Testis (tissue), 3 donors: ENCODE data around the gene KRT81. TPM values are rescaled to one million over a fixed set of nuclear protein-coding genes. Genes with fewer than 3 reads are reported as not detected.
"Not testable (repeated sequence)": the region's sequence is repeated elsewhere in the genome, so short reads cannot be mapped to it uniquely, and the experiment has no call there.

ENCODE experiments used
- DNase-seq: peaks from one replicate; pipeline ENCODE4 v3.0.0-alpha.2; 2019
- H3K27ac ChIP-seq, 2 donors: fragments of 200-600 bp; sonication (generic); one replicate each; pipeline ENCODE4 v1.5.1; 2019
- H3K27me3 ChIP-seq: fragments of 200-600 bp; sonication (generic); one replicate; pipeline ENCODE4 v1.5.1; 2019
- H3K36me3 ChIP-seq: fragments of 200-600 bp; sonication (generic); one replicate; pipeline ENCODE4 v1.5.1; 2017; ENCODE audit warnings: low read depth; ENCODE audit errors: missing control alignments
- H3K4me1 ChIP-seq: fragments of 200-600 bp; sonication (generic); one replicate; pipeline ENCODE4 v1.5.1; 2019
- H3K4me3 ChIP-seq, 2 donors: fragments of 200-600 bp; sonication (generic); one replicate each; pipeline ENCODE4 v1.5.1; 2017 to 2019
- H3K9me3 ChIP-seq: fragments of 200-600 bp; sonication (generic); one replicate; pipeline ENCODE4 v1.5.1; 2017
- POLR2A ChIP-seq: fragments of 450-650 bp; IDR thresholded peaks from one replicate; pipeline ENCODE4 v1.6.1; 2017; ENCODE audit warnings: antibody characterized with exemption, mild to moderate bottlenecking, moderate library complexity
- WGBS, 2 donors: methylation state at CpG; one replicate each; pipeline ENCODE4 v1.1.5; 2018; 5-methylcytosine and 5-hydroxymethylcytosine counted together
- intact Hi-C: fragments of 100-400 bp; cut with DNase I; formaldehyde crosslinking; loops from one replicate; pipeline ENCODE4 v1.15.1; 2023; ENCODE audit warnings: low total_unique reads
- polyA plus RNA-seq: library from polyadenylated mRNA; stranded (reverse); fragments of 350-450 nt; fragmentation: Illumina TruSeq; extraction: RNeasy Lipid Tissue Mini Kit (QIAGEN cat#74804); gene quantifications from one replicate; pipeline ENCODE4 v1.2.3, GENCODE V29; 2014; ENCODE audit warnings: low read depth, low replicate concordance; ENCODE audit not compliant: insufficient read depth
- total RNA-seq, 2 donors: library from RNA; depleted of rRNA; stranded (reverse); fragments of >200 nt; gene quantifications; one replicate each; pipeline ENCODE4 v1.2.3, GENCODE V29; 2016
- TF ChIP-seq, protein P1 (sequence below), 3 experiments: fragments of 450-650 bp in 2 of 3; fragments of 200-600 bp in 1 of 3; sonication (generic) in 1 of 3; IDR thresholded peaks; one replicate each; pipeline ENCODE4 v1.5.1; 2016 to 2019; ENCODE audit warnings: antibody characterized with exemption in 3 of 3, mild to moderate bottlenecking in 2 of 3, moderate library complexity in 1 of 3

Gene KRT81
- total and polyA plus RNA-seq, 3 donors from 2014 or later = 0.74 TPM; not detected in 2

DNA sequence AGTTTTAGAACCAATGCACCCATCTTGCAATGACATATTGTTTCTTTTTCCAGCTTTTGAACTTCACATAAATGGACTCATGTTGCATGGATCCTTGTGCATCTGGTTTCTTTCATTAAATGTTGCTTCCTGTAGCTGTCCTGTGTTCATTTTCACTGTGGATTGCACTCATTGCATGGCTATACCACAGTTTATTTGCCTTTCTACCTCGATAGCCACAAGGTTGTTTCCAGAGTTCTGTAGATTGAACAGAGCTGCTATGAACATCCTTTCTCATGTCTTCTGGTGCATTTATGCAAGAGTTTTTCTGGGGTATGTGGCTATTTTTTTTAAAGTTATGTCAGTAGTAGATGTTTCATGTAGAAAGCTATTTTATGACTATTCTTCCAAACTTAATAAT, 3.5 kb upstream of the KRT81 start:
- WGBS, 2 donors = 80 to 82% methylated on average over 1 of the region's 1 CpG
- TF ChIP-seq, protein P1, sequence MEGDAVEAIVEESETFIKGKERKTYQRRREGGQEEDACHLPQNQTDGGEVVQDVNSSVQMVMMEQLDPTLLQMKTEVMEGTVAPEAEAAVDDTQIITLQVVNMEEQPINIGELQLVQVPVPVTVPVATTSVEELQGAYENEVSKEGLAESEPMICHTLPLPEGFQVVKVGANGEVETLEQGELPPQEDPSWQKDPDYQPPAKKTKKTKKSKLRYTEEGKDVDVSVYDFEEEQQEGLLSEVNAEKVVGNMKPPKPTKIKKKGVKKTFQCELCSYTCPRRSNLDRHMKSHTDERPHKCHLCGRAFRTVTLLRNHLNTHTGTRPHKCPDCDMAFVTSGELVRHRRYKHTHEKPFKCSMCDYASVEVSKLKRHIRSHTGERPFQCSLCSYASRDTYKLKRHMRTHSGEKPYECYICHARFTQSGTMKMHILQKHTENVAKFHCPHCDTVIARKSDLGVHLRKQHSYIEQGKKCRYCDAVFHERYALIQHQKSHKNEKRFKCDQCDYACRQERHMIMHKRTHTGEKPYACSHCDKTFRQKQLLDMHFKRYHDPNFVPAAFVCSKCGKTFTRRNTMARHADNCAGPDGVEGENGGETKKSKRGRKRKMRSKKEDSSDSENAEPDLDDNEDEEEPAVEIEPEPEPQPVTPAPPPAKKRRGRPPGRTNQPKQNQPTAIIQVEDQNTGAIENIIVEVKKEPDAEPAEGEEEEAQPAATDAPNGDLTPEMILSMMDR (IDR thresholded peaks at IDR 0.05) = no peak
- TF ChIP-seq POLR2A = no peak

DNA sequence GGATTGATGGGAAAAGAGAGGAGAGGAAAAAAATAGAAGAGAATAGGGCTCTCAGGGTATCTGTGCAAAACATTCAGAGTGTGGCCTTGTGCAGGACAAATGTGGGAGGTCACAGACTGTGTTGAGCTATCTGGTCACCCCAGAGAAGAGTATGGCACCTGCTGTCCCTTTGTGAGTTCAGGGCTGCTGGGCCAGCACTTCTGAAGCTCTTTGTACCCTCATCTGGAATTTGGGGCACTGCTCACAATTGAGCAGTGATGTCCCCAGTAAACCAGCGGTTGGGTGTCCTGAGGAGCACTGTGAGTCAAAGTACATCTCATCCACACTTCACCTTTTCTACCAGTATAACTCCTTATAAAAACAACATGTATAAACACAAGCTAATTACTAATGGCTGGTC, 2.6 kb upstream of the KRT81 start:
- H3K4me1 ChIP-seq = no peaks in the 10 kb centered on the region
- no peak overlapping the region for H3K27ac ChIP-seq
- intact Hi-C loops = no loop called here
- no peak overlapping the region for H3K4me3 ChIP-seq
- no peaks in the 10 kb centered on the region for H3K27me3 ChIP-seq
- WGBS, 2 donors = 83 to 100% methylated on average over 1 of the region's 1 CpG
- H3K9me3 ChIP-seq = no peaks in the 10 kb centered on the region
- TF ChIP-seq POLR2A = no peak
- TF ChIP-seq, protein P1 (IDR thresholded peaks at IDR 0.05) = no peak
- H3K36me3 ChIP-seq = no peaks in the 10 kb centered on the region
- no peak for DNase-seq

More for the DNA sequence above, 3.5 kb upstream of the KRT81 start:
- no peaks in the 10 kb centered on the region for H3K4me1 ChIP-seq
- H3K27ac ChIP-seq = no peak overlapping the region
- intact Hi-C loops = no loop called here
- DNase-seq = no peak
- no peak overlapping the region for H3K4me3 ChIP-seq
- H3K27me3 ChIP-seq = no peaks in the 10 kb centered on the region
- no peaks in the 10 kb centered on the region for H3K36me3 ChIP-seq
- H3K9me3 ChIP-seq = no peaks in the 10 kb centered on the region

DNA sequence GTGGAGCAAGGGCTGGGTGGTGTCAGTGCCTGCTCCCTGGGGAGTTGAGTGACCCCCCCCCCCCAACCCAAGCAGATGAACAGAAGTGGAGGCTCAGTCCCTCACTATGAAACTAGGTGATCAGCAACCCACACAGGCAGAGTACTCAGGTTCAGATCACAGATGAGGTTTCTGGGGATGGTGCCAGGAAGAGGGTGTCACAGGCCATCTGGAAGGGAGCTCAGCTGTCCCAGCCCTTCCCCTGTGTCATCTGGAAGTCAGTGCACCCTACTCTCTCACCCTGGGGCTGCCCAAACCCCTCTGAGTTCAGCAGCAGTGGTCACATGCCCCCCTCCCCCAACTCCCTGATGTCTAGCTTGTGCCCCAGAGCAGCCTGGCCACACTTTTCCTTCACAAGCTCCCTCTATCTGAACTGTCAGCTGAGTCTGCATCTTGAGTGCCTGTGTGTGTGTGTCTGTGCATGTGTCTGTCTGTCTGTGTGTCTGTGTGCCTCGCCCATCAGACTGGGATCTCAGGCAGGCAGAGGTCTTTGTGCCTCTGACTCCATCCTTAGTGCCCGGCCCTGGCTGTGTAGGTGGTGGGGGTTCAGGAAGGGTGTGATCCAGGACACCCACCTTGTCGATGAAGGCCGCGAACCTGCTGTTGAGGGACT, 725 bp downstream of the KRT81 start:
- DNase-seq, H3K27me3 ChIP-seq, H3K4me3 ChIP-seq, intact Hi-C loops, H3K4me1 ChIP-seq, H3K9me3 ChIP-seq, H3K27ac ChIP-seq, H3K36me3 ChIP-seq: not testable (repeated sequence)
- no CpG with 5 or more reads among the region's 5 CpGs for WGBS, 2 donors

DNA sequence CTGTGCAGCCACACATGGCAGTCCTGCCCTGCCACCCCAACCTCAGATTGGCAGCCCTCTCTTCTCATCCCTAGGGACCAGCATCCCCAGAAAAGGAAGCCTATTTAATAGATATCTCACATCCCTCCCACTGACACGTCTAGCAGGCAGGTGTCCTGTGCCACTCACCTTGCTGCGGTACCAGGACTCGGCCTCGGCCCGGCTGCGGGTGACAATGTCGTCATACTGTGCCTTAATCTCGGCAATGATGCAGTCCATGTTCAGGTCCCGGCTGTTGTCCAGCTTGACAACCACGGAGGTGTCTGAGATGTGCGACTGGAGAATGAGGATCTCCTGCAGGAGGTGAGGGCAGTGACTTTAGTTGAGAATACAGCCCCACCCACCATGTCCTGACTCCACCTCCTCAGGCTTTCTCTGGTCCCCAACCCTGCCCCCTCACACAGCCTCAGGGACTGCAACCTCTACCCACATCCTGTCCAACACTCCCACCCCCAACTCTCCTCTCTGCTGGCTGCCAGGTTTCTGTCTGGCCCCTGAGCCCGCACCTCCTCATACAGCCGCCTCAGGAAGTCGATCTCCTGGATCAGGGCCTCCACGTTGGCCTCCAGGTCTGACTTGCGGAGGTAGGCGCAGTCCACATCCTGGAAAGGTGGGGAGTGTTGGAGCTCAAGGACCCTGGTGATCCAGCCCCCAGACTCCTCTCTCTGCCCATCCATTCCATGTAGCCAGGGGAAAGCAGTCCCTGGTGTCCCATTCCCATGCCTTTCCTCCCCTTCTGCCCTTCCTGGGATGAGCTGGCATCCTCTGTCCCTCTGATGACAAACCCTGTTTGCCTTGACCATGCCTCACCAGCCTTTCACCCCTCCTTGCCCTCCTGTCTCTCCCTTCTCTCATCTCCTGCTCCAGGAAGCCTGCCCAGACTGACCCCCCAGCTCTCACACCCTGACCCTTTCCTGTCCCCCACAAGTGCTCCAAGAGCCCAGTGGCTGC, 3.2 kb downstream of the KRT81 start:
- intact Hi-C loops, H3K9me3 ChIP-seq, H3K4me3 ChIP-seq, H3K4me1 ChIP-seq, H3K27me3 ChIP-seq, H3K36me3 ChIP-seq, H3K27ac ChIP-seq, DNase-seq: not testable (repeated sequence)
- WGBS, 2 donors = 84 to 85% methylated on average over 6 to 17 of the region's 17 CpGs

DNA sequence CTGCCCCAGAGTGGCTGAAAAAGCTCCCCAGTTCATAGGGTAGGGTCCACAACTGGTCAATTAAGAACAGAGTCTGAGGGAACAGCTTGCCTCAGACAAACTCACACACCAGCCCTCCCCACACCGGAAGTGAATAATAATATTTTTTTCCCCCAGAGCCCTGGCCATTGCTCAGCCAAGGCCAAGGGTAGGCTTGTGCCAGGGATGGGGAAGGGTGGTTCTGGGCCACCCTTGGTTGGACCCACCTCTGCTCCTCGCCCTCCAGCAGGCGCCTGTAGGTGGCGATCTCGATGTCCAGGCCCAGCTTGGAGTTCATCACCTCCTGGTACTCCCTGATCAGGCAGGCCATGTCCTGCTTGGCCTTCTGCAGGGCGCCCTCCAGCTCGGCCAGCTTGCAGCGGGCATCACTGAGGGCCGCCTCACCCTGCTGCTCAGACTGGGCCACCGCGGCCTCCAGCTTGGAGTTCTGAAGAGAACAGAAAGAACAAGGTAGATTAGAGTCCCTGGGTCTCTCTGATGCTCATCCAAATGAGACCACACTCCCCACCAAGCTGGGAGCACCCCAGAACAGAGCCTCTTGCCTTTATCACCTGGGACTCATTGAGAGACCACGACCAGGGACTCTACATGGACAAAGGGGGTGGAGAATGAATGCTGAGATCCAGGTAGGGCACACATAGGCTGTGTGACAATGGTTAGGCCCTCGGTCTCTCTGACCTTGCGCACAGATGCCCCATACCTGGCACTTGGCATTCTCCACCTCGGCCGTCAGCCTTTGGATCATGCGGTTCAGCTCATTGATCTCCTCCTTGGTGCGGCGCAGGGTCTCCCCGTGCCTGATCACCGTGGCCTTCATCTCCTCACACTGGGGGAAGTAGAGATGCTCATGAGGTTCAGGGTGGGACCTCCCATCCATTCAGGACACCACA, 4.2 kb downstream of the KRT81 start:
- 90 to 92% methylated on average over 10 to 21 of the region's 21 CpGs for WGBS, 2 donors

More for the DNA sequence above, 4.2 kb downstream of the KRT81 start:
- H3K4me3 ChIP-seq, H3K27me3 ChIP-seq, H3K9me3 ChIP-seq, DNase-seq, H3K36me3 ChIP-seq, H3K4me1 ChIP-seq, intact Hi-C loops, H3K27ac ChIP-seq: not testable (repeated sequence)
